GM12874 (cell line): ENCODE results near the gene RAD51B.

Source experiments
- CTCF ChIP-seq: IDR thresholded peaks from 2 replicates; pipeline ENCODE4 v1.5.1; 2011; ENCODE audit warnings: low read depth, mild to moderate bottlenecking, control low read depth, low read length, moderate library complexity; ENCODE audit not compliant: insufficient read depth

The RAD51B gene

GRCh38 chr14:68477110-68477455, 657.5 kb downstream of the RAD51B start:
- TF ChIP-seq CTCF, result no peak

DNA sequence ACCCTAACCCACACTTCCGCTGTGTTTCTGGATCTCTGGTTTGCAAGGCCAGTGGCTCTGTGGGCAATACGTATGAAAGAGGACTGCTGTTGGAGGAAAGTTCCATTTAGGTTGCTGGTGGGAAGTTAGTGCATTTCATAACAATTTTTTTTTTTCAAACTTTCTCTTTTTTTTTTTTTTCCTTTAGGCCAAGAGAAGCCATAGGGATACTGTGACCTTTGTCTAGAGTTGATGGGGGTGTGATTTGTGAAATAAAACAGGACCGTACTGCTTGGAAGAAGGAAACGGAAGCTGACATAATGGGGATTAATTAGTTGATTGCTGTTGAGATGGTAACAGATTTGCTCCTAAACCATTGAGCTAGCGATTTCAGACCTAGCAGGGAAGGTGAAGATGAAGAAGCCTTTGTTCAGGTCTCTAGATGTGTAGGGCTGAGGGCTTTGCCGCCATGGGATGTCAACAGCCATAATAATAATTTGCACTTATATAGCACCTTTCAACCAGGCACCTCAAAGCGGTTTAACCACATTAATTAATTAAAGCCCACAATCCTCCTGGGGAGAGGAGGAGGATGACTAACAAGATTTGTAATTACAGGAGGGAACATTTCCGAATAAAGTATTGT, 658.0 kb downstream of the RAD51B start:
- no peak for TF ChIP-seq CTCF

GRCh38 chr14:68479247-68479646, 659.7 kb downstream of the RAD51B start:
- TF ChIP-seq CTCF, result no peak

GRCh38 chr14:68482018-68482417, 662.4 kb downstream of the RAD51B start:
- TF ChIP-seq CTCF, result no peak

- TF ChIP-seq CTCF, result no peak
These were observed 663.3 kb downstream of the RAD51B start for GRCh38 chr14:68482772-68483395.

DNA sequence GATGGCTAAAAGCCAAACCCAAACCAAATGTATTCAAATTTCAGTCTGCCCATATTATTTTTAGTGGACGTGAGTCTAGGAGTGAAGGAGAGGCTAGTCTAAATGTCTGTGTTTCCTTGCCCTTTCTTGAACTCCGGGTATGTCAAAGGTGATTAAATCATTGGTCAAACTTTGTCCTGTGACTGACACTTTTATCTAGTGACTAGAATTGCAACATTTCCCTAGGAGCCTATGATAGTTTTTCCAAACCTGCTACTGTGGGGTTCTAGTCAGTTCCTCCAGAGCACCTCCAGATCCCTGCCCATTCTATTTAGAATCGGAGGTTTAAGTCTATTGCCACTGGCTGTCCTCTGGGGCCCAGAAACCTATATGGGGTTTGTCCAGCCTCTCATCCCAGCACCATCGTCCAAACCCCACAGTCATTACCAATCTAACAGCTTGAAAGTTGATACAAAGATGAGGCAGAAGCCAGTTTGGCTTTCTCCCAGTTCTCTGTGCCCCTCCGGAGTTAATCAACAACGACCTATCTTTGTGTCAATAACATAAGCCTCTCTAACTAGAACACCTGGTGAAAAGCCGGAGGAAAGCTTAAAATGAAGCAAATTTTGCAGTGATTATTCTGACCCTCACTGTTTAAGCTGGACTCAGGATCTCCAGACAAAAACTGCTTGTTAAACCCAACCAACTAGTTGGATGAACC, 666.6 kb downstream of the RAD51B start:
- TF ChIP-seq CTCF, result no peak

- no peak for TF ChIP-seq CTCF
These were observed 667.2 kb downstream of the RAD51B start for GRCh38 chr14:68486809-68487208.
